CD4-positive, CD25-positive, alpha-beta regulatory T cell (primary cell): ENCODE measurements around the gene AP2A1. TPM values are rescaled to one million over a fixed set of nuclear protein-coding genes. Genes with fewer than 3 reads are reported as not detected.
"Not testable (repeated sequence)": the region's sequence is repeated elsewhere in the genome, so short reads cannot be mapped to it uniquely, and the experiment has no call there.

Experiments used
- ATAC-seq, 2 donors: fragments of 150-1000 bp; cut with Tn5 transposase; one replicate each; pipeline ENCODE4 v1.10.0; 2021; ENCODE audit warnings: low read depth in 2 of 2, moderate number of reproducible peaks in 2 of 2, moderate library complexity in 1 of 2
- DNase-seq, 3 donors: peaks; one replicate each; pipeline versions ENCODE4 v3.0.0 to v3.0.0-alpha.2; 2012 to 2022; ENCODE audit warnings: mixed read lengths in 1 of 3
- H3K27ac ChIP-seq: one replicate; pipeline ENCODE4 v1.7.0; 2013; ENCODE audit warnings: mild to moderate bottlenecking, low read length; ENCODE audit not compliant: insufficient read depth, poor library complexity, severe bottlenecking
- H3K27me3 ChIP-seq: one replicate; pipeline ENCODE4 v1.7.0; 2013; ENCODE audit warnings: low read length; ENCODE audit not compliant: control insufficient read depth, insufficient read depth
- H3K36me3 ChIP-seq: one replicate; pipeline ENCODE4 v1.7.0; 2013; ENCODE audit warnings: mild to moderate bottlenecking, low read length, moderate library complexity; ENCODE audit not compliant: control insufficient read depth, insufficient read depth
- H3K4me1 ChIP-seq: 2 replicates; pipeline ENCODE4 v1.7.0; 2013; ENCODE audit warnings: mild to moderate bottlenecking, low read length; ENCODE audit not compliant: insufficient read depth, control insufficient read depth, poor library complexity, severe bottlenecking
- H3K4me3 ChIP-seq: one replicate; pipeline ENCODE4 v1.7.0; 2013; ENCODE audit warnings: low read depth, mild to moderate bottlenecking, low read length, moderate library complexity
- H3K9me3 ChIP-seq, 2 experiments: 1 replicate in 1 of 2; 2 replicates in 1 of 2; pipeline ENCODE4 v1.7.0; 2013; ENCODE audit warnings: low read length in 2 of 2, mild to moderate bottlenecking in 1 of 2, moderate library complexity in 1 of 2; ENCODE audit not compliant: control insufficient read depth in 2 of 2
- H3K27ac Mint-ChIP-seq, 3 donors: one replicate each; pipeline ENCODE4 v1.8.0; 2020 to 2022; ENCODE audit warnings: mild to moderate bottlenecking in 3 of 3, mixed read lengths in 3 of 3, moderate library complexity in 2 of 3
- H3K27me3 Mint-ChIP-seq: one replicate; pipeline ENCODE4 v1.8.0; 2022; ENCODE audit warnings: mild to moderate bottlenecking, mixed read lengths
- H3K36me3 Mint-ChIP-seq: one replicate; pipeline ENCODE4 v1.8.0; 2020; ENCODE audit warnings: mixed read lengths
- H3K4me1 Mint-ChIP-seq, 4 donors: one replicate each; pipeline ENCODE4 v1.8.0; 2020 to 2022; ENCODE audit warnings: mixed read lengths in 4 of 4, mild to moderate bottlenecking in 1 of 4
- H3K4me3 Mint-ChIP-seq, 4 donors: one replicate each; pipeline ENCODE4 v1.8.0; 2020 to 2022; ENCODE audit warnings: mild to moderate bottlenecking in 4 of 4, mixed read lengths in 4 of 4, moderate library complexity in 3 of 4
- H3K9me3 Mint-ChIP-seq, 7 donors: one replicate each; pipeline ENCODE4 v1.8.0; 2020 to 2022; ENCODE audit warnings: mixed read lengths in 7 of 7, mild to moderate bottlenecking in 3 of 7, moderate library complexity in 2 of 7
- polyA plus RNA-seq, 4 donors: library from polyadenylated mRNA; unstranded; fragments of 300-500 nt; fragmentation: Illumina TruSeq; gene quantifications; one replicate each; pipeline ENCODE4 v1.2.3, GENCODE V29; 2021
- total RNA-seq: library from RNA; stranded (reverse); gene quantifications from one replicate; pipeline ENCODE4 v1.2.3, GENCODE V29; 2022

AP2A1 gene
- total and polyA plus RNA-seq, 5 donors from 2014 or later: 5.2 to 49.5 (median 6.0) TPM

DNA sequence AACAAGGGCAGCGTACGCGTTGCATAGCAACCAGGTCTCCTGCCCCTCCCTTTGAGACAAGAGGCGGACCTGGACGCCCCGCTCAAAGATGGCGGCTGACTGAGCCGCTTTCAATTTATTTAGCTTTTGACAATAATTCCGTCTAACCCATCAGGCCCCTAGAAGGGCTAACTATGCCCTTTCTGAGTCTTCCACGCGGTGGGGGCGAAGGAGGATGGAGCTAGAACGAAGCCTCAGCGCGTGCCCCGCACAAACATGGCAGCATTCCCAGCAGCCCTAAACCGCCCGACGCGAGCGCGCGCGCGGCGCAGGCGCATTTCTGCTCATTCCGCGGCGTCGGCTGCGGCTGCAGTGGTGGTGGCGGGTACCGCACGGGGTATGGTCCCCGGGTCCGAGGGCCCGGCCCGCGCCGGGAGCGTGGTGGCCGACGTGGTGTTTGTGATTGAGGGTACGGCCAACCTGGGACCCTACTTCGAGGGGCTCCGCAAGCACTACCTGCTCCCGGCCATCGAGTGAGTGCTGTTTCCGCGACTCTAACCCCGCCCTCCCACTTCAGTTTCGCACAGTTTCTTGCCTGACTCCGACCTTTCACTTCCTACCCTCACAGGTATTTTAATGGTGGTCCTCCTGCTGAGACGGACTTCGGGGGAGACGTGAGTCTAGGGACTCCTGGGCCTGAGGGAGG is 51.3 kb downstream of the AP2A1 start, which contains the start of gene MED25:
Gene MED25 (plus strand): TSS at position 326 of the 685 bp plus-strand sequence. CDS start 53 bp downstream, at position 379.
- Histone ChIP-seq H3K27me3 (no peaks in the 10 kb centered on the region), H3K9me3 (no peaks in the 10 kb centered on the region), H3K4me1 (peaks cover 29% of the 10 kb centered on the region), H3K4me3 (peak within 1 kb of the TSS; percentile 89), H3K27ac (peak within 1 kb of the TSS; percentile 98), H3K36me3 (peaks cover 7% of the 10 kb centered on the region)
- Mint-ChIP-seq H3K4me1 (peaks cover 11 to 48% (median 24%) of the 10 kb centered on the region in 4 donors), H3K4me3 (peak within 1 kb of the TSS; percentile 90 to 99 (median 98)), H3K27me3 (no peaks in the 10 kb centered on the region), H3K27ac (peak within 1 kb of the TSS; percentile 94 to 100 (median 100)), H3K36me3 (peaks cover 2% of the 10 kb centered on the region), H3K9me3 (no peaks in the 10 kb centered on the region)
- peak; percentile 66 to 68 for ATAC-seq
- DNase-seq: peak; percentile 82 to 95 (median 92)

DNA sequence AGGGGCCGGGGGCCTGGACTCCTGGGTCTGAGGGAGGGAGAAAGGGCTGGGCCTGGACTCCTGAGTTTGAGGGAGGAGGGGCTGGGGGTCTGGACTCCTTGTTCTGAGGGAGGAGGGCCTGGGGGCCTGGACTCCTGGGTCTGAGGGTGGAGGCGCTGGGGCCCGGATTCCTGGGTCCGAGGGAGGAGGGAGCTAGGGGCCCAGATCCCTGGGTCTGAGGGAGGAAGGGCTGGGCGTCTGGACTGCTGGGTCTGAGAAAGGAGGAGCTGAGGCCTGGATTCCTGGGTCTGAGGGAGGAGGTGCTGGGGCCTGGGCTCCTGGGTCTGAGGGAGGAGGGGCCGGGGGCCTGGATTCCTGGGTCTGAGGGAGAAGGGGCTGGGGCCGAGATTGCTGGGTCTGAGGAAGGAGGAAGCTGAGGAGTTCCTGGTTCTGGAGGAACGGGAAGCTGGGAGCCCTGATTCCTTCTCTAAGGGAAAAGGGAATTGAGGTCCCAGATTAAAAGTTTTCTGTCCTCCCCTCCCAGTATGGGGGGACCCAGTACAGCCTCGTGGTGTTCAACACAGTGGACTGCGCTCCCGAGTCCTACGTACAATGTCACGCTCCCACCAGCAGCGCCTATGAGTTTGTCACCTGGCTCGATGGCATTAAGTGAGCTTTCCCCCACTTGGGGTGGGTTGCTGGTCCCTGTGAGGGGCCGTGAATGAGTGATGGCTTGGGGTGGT is 52.0 kb downstream of the AP2A1 start:
- DNase-seq (no peak), ATAC-seq (no peak)
- H3K27ac Mint-ChIP-seq: peak overlapping the region; percentile 63 to 100 (median 100)
- no peaks in the 10 kb centered on the region for H3K27me3 Mint-ChIP-seq
- Histone ChIP-seq H3K4me3 (peak overlapping the region; percentile 89), H3K27me3 (no peaks in the 10 kb centered on the region), H3K27ac (peak overlapping the region; percentile 98), H3K4me1 (peaks cover 24% of the 10 kb centered on the region), H3K36me3 (peaks cover 14% of the 10 kb centered on the region), H3K9me3 (no peaks in the 10 kb centered on the region)
- H3K4me3 Mint-ChIP-seq: peak overlapping the region; percentile 90 to 99 (median 98)
- peaks cover 8% of the 10 kb centered on the region for H3K36me3 Mint-ChIP-seq
- H3K9me3 Mint-ChIP-seq: no peaks in the 10 kb centered on the region
- peaks cover 6 to 47% (median 24%) of the 10 kb centered on the region in 4 donors for H3K4me1 Mint-ChIP-seq

DNA sequence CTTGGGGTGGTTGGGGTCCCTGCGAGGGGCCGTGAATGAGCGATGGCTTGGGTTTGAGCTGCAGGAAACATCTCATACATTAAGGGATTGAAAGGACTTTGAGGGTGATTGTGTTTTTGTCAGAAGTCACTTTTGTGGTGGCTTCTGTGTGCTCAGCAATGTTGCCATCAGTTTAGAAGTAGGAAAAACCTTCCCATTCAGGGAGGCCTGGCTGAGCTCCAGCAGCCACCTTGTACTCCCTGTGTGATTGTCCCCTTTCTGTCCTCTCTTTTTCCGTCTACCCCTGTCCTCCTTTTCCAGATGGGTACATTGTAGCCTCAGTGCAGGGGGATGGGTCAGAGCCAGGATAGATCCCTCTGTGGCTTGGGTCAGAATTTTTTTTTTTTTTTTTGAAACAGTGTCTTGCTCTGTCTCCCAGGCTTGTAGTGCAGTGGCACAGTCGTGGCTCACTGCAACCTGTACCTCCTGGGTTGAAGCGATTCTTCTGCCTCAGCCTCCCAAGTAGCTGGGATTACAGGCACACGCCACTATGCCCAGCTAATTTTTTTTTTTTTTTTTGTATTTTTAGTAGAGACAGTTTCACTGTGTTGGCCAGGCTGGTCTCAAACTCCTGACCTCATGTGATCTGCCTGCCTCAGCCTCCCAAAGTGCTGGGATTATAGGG is 52.8 kb downstream of the AP2A1 start:
- not testable (repeated sequence) for H3K27ac ChIP-seq
- H3K4me1 Mint-ChIP-seq: peaks cover 3 to 42% (median 20%) of the 10 kb centered on the region in 4 donors

GRCh38 chr19:49820125-49820524 is 53.3 kb downstream of the AP2A1 start:
- no peaks in the 10 kb centered on the region for H3K9me3 ChIP-seq
- Mint-ChIP-seq H3K36me3 (peaks cover 8% of the 10 kb centered on the region), H3K9me3 (no peaks in the 10 kb centered on the region), H3K27ac (peak overlapping the region in 1 of 3 donors; percentile 31), H3K27me3 (no peaks in the 10 kb centered on the region), H3K4me1 (peaks cover 3 to 42% (median 19%) of the 10 kb centered on the region in 4 donors), H3K4me3 (peak overlapping the region in 3 of 4 donors; percentile 13 to 90 (median 60))
- H3K27ac ChIP-seq: no peak overlapping the region
- ATAC-seq (no peak), DNase-seq (no peak)
- H3K27me3 ChIP-seq: no peaks in the 10 kb centered on the region
- H3K4me3 ChIP-seq: no peak overlapping the region
- peaks cover 20% of the 10 kb centered on the region for H3K4me1 ChIP-seq
- H3K36me3 ChIP-seq: peaks cover 18% of the 10 kb centered on the region

More for the DNA sequence above, 52.8 kb downstream of the AP2A1 start:
- Mint-ChIP-seq H3K4me3 (peak overlapping the region; percentile 90 to 99 (median 98)), H3K27ac (peak overlapping the region in 2 of 3 donors; percentile 71 to 87)
- not testable (repeated sequence) for H3K9me3 ChIP-seq, H3K27me3 Mint-ChIP-seq, H3K36me3 Mint-ChIP-seq, DNase-seq, ATAC-seq, H3K27me3 ChIP-seq, H3K9me3 Mint-ChIP-seq
- H3K36me3 ChIP-seq: peaks cover 18% of the 10 kb centered on the region
- H3K4me1 ChIP-seq: peaks cover 20% of the 10 kb centered on the region
- peak overlapping the region; percentile 44 for H3K4me3 ChIP-seq

DNA sequence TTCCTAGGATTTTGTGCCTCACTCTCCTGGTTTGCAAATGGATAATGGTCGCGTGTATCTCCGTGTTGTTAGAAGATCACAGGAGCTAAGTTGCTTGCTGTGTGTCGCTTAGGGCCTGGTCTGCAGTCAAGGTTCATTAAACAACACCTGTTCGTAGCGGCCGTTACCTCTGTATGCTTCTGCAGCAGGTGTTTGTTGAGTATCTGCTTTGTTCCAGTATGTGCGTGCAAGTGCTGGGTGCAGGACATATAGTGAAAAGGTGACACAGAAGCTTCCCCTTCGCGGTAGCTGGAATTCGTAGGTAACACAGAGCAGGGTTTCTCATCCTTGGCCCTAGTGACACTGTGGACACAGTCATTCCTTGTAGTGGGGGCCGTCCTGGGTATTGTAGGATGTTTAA is 56.7 kb downstream of the AP2A1 start:
- H3K36me3 ChIP-seq: peaks cover 31% of the 10 kb centered on the region
- no peaks in the 10 kb centered on the region for H3K9me3 ChIP-seq
- no peak overlapping the region for H3K4me3 ChIP-seq
- H3K27me3 ChIP-seq: no peaks in the 10 kb centered on the region
- Mint-ChIP-seq H3K4me3 (peak overlapping the region in 1 of 4 donors; percentile 63), H3K36me3 (peaks cover 8% of the 10 kb centered on the region), H3K27me3 (no peaks in the 10 kb centered on the region), H3K27ac (no peak overlapping the region), H3K9me3 (no peaks in the 10 kb centered on the region), H3K4me1 (peaks cover 0 to 34% (median 18%) of the 10 kb centered on the region in 4 donors)
- DNase-seq: no peak
- peaks cover 12% of the 10 kb centered on the region for H3K4me1 ChIP-seq
- ATAC-seq: no peak
- H3K27ac ChIP-seq: no peak overlapping the region

- Histone ChIP-seq H3K27ac (no peak overlapping the region), H3K27me3 (no peaks in the 10 kb centered on the region), H3K36me3 (peaks cover 37% of the 10 kb centered on the region), H3K9me3 (no peaks in the 10 kb centered on the region), H3K4me3 (no peak overlapping the region), H3K4me1 (peaks cover under 1% of the 10 kb centered on the region)
- H3K4me1 Mint-ChIP-seq: peaks cover 0 to 24% (median 11%) of the 10 kb centered on the region in 4 donors
- no peak overlapping the region for H3K27ac Mint-ChIP-seq
- no peaks in the 10 kb centered on the region for H3K27me3 Mint-ChIP-seq
- no peak overlapping the region for H3K4me3 Mint-ChIP-seq
- no peaks in the 10 kb centered on the region for H3K9me3 Mint-ChIP-seq
- peaks cover 8% of the 10 kb centered on the region for H3K36me3 Mint-ChIP-seq
- DNase-seq: no peak
- ATAC-seq: no peak
Observed at GRCh38 chr19:49824662-49825061, 57.9 kb downstream of the AP2A1 start.

GRCh38 chr19:49827034-49827433 is 60.2 kb downstream of the AP2A1 start:
- peaks cover 0 to 13% (median 10%) of the 10 kb centered on the region in 4 donors for H3K4me1 Mint-ChIP-seq
- H3K9me3 Mint-ChIP-seq: no peaks in the 10 kb centered on the region
- peak overlapping the region in 1 of 4 donors; percentile 52 for H3K4me3 Mint-ChIP-seq
- no peaks in the 10 kb centered on the region for H3K27me3 Mint-ChIP-seq
- ATAC-seq (no peak), DNase-seq (no peak)
- H3K27ac ChIP-seq: no peak overlapping the region
- H3K27me3 ChIP-seq: no peaks in the 10 kb centered on the region
- H3K4me3 ChIP-seq: no peak overlapping the region
- H3K36me3 ChIP-seq: peaks cover 50% of the 10 kb centered on the region
- H3K36me3 Mint-ChIP-seq: peaks cover 11% of the 10 kb centered on the region
- no peak overlapping the region for H3K27ac Mint-ChIP-seq
- no peaks in the 10 kb centered on the region for H3K9me3 ChIP-seq
- H3K4me1 ChIP-seq: no peaks in the 10 kb centered on the region
